Measurements from ENCODE around the gene MIGA2. TPM values are rescaled to one million over a fixed set of nuclear protein-coding genes. Genes with fewer than 3 reads are reported as not detected.

Gene MIGA2
- total and polyA plus RNA-seq, 9 of the 15 experiments (the other 6 are each of a cell fraction or from before 2014, with no cell fraction given), result 0.15 to 54.1 (median 18.0) TPM

GRCh38 chr9:129027224-129027684 lies 9.2 kb upstream of the MIGA2 start (continued):
- TF ChIP-seq, protein P1, sequence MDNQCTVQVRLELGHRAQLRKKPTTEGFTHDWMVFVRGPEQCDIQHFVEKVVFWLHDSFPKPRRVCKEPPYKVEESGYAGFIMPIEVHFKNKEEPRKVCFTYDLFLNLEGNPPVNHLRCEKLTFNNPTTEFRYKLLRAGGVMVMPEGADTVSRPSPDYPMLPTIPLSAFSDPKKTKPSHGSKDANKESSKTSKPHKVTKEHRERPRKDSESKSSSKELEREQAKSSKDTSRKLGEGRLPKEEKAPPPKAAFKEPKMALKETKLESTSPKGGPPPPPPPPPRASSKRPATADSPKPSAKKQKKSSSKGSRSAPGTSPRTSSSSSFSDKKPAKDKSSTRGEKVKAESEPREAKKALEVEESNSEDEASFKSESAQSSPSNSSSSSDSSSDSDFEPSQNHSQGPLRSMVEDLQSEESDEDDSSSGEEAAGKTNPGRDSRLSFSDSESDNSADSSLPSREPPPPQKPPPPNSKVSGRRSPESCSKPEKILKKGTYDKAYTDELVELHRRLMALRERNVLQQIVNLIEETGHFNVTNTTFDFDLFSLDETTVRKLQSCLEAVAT (IDR thresholded peaks at IDR 0.05), result no peak
- 0 out of 2 replicates have a peak, but pooled peaks have one; percentile 35 for TF ChIP-seq TCF15 (CRISPR knock-in tag; IDR thresholded peaks at IDR 0.05)
- TF ChIP-seq ZNF57 (CRISPR knock-in tag; IDR thresholded peaks at IDR 0.05), result no peak

DNA sequence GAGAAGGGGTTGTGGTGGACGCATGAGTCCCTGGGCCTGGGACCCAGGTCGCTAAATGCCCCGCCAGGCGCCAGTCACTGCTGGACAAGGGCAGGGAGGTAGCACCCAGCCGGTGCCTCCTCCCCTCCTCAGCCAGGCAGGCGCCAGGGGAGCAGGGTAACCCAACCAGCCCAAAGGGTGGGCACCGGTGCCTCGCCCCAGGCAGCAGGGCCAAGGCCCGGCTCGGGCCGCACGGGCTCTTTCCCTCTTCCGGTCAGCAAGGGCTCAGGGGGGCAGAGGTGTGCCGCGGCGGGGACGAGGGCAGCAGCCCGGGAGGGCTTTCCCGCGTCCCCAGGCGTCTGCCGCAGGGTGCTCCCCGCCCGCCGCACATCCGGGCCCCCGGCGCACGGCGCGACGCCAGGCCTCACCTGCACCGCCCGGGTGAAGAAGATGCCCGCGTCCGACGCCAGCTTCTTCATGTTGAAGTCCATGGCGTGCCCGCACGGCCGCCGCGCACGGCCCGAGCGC lies 8.7 kb upstream of the MIGA2 start:
- DNase-seq (ENCODE audit: extremely low read depth in 1 of 4, low spot score in 3 of 4) (peak in 3 of 4 experiments; percentile 39 to 63 (median 56)), FAIRE-seq (no peak), ATAC-seq (peak; percentile 31)
- no peaks in the 10 kb centered on the region for H3K9me3 ChIP-seq (replicated peaks; ENCODE audit: control insufficient read depth, insufficient read depth, low read depth, low read length)
- ChIA-PET POLR2A (interaction anchor here (0.6 to 0.8 kb wide), 2 partner anchors 12 to 18 kb away, joined by 3 read pairs; no protein-coding TSS in a partner anchor), CTCF (ENCODE audit: low intra/inter-chr PET ratio) (interaction anchor here (0.6 kb wide), 1 partner anchor 56 kb away, joined by 3 read pairs; no protein-coding TSS in a partner anchor)
- BruUV-seq (replicated peaks), result no TSS peak
- intact Hi-C loops (cut with micrococcal nuclease), result loop anchor here (5.0 kb wide), 1 partner anchor 85 kb away; the partner anchor contains the start of genes CRAT and PTPA
- peak overlapping the region; percentile 65 for H2AFZ ChIP-seq (ENCODE audit: low read depth, low read length)
- H3K4me1 ChIP-seq (replicated peaks in 1 of 2; ENCODE audit: control insufficient read depth in 2 of 2, insufficient read depth in 2 of 2, low read length in 2 of 2), result peaks cover 44 to 71% of the 10 kb centered on the region in 2 experiments
- peaks cover 4% of the 10 kb centered on the region; the same call in 1 of the 3 replicates for H3K36me3 ChIP-seq (ENCODE audit: control insufficient read depth, insufficient read depth, low read length)
- peaks cover 47% of the 10 kb centered on the region for H3K79me2 ChIP-seq (ENCODE audit: control insufficient read depth, insufficient read depth, low read length)
- no peaks in the 10 kb centered on the region for H3K27me3 ChIP-seq (ENCODE audit: control insufficient read depth in 2 of 2, insufficient read depth in 2 of 2, low read length in 2 of 2)
- peak overlapping the region; percentile 64 to 99 for H3K9ac ChIP-seq (ENCODE audit: insufficient read depth in 1 of 2, low read depth in 2 of 2, low read length in 2 of 2)
- peak overlapping the region; percentile 68 for H3K27ac ChIP-seq (ENCODE audit: extremely low read depth, low read depth, low read length)
- peak overlapping the region; percentile 56 for H3K4me3 ChIP-seq
- peak overlapping the region; percentile 89 for H3K4me2 ChIP-seq (ENCODE audit: insufficient read depth, low read length)
- in situ Hi-C loops (cut with MboI), result no loop called here
- H3K9me1 ChIP-seq (ENCODE audit: control insufficient read depth, insufficient read depth, low read length), result peaks cover 6% of the 10 kb centered on the region
- WGBS (ENCODE audit: insufficient coverage, low coverage, missing lambda C conversion rate), result 1% methylated on average over 20 of the region's 47 CpGs
- H4K20me1 ChIP-seq (replicated peaks; ENCODE audit: control insufficient read depth, insufficient read depth, low read length), result no peaks in the 10 kb centered on the region
- TF ChIP-seq BRF1 (IDR thresholded peaks at IDR 0.05; ENCODE audit: borderline replicate concordance, extremely low read depth, insufficient read length) (no peak), ETV5 (CRISPR knock-in tag; IDR thresholded peaks at IDR 0.05; ENCODE audit: low read depth) (peak; percentile 57; the same call in 1 of the 2 replicates), POLR2AphosphoS2 (IDR thresholded peaks at IDR 0.05; ENCODE audit: low read length) (no peak), GTF2F1 (IDR thresholded peaks at IDR 0.05; ENCODE audit: low read depth, low read length) (no peak), TBP (optimal IDR thresholded peaks at IDR 0.05; ENCODE audit: low read depth, low read length) (peak; percentile 8), STAG1 (CRISPR knock-in tag; IDR thresholded peaks at IDR 0.05; ENCODE audit: borderline replicate concordance) (no peak), ZFP1 (CRISPR knock-in tag; IDR thresholded peaks at IDR 0.05) (no peak), RBFOX2 (IDR thresholded peaks at IDR 0.05; ENCODE audit: low read depth, low read length) (peak; percentile 63), HNRNPL (IDR thresholded peaks at IDR 0.05; ENCODE audit: low read depth, low read length) (peak; percentile 79), FOXM1 (IDR thresholded peaks at IDR 0.05; ENCODE audit: low read depth) (no peak), FOXM1 (CRISPR knock-in tag; IDR thresholded peaks at IDR 0.05; ENCODE audit: low read depth) (no peak)
- TF ChIP-seq, protein P2, sequence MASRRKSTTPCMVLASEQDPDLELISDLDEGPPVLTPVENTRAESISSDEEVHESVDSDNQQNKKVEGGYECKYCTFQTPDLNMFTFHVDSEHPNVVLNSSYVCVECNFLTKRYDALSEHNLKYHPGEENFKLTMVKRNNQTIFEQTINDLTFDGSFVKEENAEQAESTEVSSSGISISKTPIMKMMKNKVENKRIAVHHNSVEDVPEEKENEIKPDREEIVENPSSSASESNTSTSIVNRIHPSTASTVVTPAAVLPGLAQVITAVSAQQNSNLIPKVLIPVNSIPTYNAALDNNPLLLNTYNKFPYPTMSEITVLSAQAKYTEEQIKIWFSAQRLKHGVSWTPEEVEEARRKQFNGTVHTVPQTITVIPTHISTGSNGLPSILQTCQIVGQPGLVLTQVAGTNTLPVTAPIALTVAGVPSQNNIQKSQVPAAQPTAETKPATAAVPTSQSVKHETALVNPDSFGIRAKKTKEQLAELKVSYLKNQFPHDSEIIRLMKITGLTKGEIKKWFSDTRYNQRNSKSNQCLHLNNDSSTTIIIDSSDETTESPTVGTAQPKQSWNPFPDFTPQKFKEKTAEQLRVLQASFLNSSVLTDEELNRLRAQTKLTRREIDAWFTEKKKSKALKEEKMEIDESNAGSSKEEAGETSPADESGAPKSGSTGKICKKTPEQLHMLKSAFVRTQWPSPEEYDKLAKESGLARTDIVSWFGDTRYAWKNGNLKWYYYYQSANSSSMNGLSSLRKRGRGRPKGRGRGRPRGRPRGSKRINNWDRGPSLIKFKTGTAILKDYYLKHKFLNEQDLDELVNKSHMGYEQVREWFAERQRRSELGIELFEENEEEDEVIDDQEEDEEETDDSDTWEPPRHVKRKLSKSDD (conservative IDR thresholded peaks at IDR 0.05; ENCODE audit: low read length), result no peak
